ENCODE results near the gene TMEM219.

TMEM219 gene

GRCh38 chr16:29978564-29979270, 16.8 kb downstream of the TMEM219 start:
- Histone ChIP-seq H3K4me3 (replicated peaks; ENCODE audit: insufficient read depth, low read length) (no peak overlapping the region), H3K27ac (replicated peaks) (no peak overlapping the region), H3K27me3 (ENCODE audit: insufficient read depth, poor library complexity, severe bottlenecking) (no peaks in the 10 kb centered on the region)
- TF ChIP-seq CTCF (IDR thresholded peaks at IDR 0.05; ENCODE audit: insufficient read depth, low read length) (no peak), REST (IDR thresholded peaks at IDR 0.05; ENCODE audit: insufficient replicate concordance, low read depth) (no peak), GABPA (IDR thresholded peaks at IDR 0.05; ENCODE audit: low read depth) (no peak), POLR2AphosphoS5 (IDR thresholded peaks at IDR 0.05; ENCODE audit: low read depth) (no peak), SPI1 (IDR thresholded peaks at IDR 0.05; ENCODE audit: borderline replicate concordance, low read depth) (no peak)
- no peak for DNase-seq (ENCODE audit: low read depth in 1 of 2, low spot score in 1 of 2)

- no peaks in the 10 kb centered on the region for H3K27me3 ChIP-seq (ENCODE audit: insufficient read depth, poor library complexity, severe bottlenecking)
- TF ChIP-seq SPI1 (IDR thresholded peaks at IDR 0.05; ENCODE audit: borderline replicate concordance, low read depth), result no peak
- TF ChIP-seq REST (IDR thresholded peaks at IDR 0.05; ENCODE audit: insufficient replicate concordance, low read depth), result no peak
- TF ChIP-seq GABPA (IDR thresholded peaks at IDR 0.05; ENCODE audit: low read depth), result no peak
- TF ChIP-seq CTCF (IDR thresholded peaks at IDR 0.05; ENCODE audit: insufficient read depth, low read length), result no peak
- TF ChIP-seq POLR2AphosphoS5 (IDR thresholded peaks at IDR 0.05; ENCODE audit: low read depth), result no peak
- no peak for DNase-seq (ENCODE audit: low read depth in 1 of 2, low spot score in 1 of 2)
- H3K27ac ChIP-seq (replicated peaks), result no peak overlapping the region
- no peak overlapping the region for H3K4me3 ChIP-seq (replicated peaks; ENCODE audit: insufficient read depth, low read length)
These were observed 20.9 kb downstream of the TMEM219 start for GRCh38 chr16:29982560-29983419.

- no peak for DNase-seq (ENCODE audit: low read depth in 1 of 2, low spot score in 1 of 2)
- H3K4me3 ChIP-seq (replicated peaks; ENCODE audit: insufficient read depth, low read length), result no peak overlapping the region
- no peak for TF ChIP-seq REST (IDR thresholded peaks at IDR 0.05; ENCODE audit: insufficient replicate concordance, low read depth)
- TF ChIP-seq POLR2AphosphoS5 (IDR thresholded peaks at IDR 0.05; ENCODE audit: low read depth), result no peak
- no peak for TF ChIP-seq CTCF (IDR thresholded peaks at IDR 0.05; ENCODE audit: insufficient read depth, low read length)
- no peak for TF ChIP-seq GABPA (IDR thresholded peaks at IDR 0.05; ENCODE audit: low read depth)
- TF ChIP-seq SPI1 (IDR thresholded peaks at IDR 0.05; ENCODE audit: borderline replicate concordance, low read depth), result no peak
- no peaks in the 10 kb centered on the region for H3K27me3 ChIP-seq (ENCODE audit: insufficient read depth, poor library complexity, severe bottlenecking)
- no peak overlapping the region for H3K27ac ChIP-seq (replicated peaks)
These were observed 21.7 kb downstream of the TMEM219 start for GRCh38 chr16:29983420-29984136.
